GM21786 (cell line): Measurements from ENCODE around the gene NMT2.
A peak's percentile ranks its signal among the peaks of the same experiment; 100 is the strongest.

Experiments used
- ATAC-seq: cut with Tn5 transposase; IDR thresholded peaks from one replicate; pipeline ENCODE4 v1.9.1; 2021; ENCODE audit not compliant: unreplicated experiment

NMT2 gene

GRCh38 chr10:15181576-15182156 is 13.2 kb upstream of the NMT2 start:
- ATAC-seq: no peak

- no peak for ATAC-seq
Observed at GRCh38 chr10:15180736-15181135, 12.2 kb upstream of the NMT2 start.

GRCh38 chr10:15176269-15176668 is 7.8 kb upstream of the NMT2 start:
- ATAC-seq: no peak

- no peak for ATAC-seq
Observed at GRCh38 chr10:15175587-15175986, 7.1 kb upstream of the NMT2 start.

- ATAC-seq: no peak
Observed at GRCh38 chr10:15172306-15172840, 3.9 kb upstream of the NMT2 start.

GRCh38 chr10:15169555-15170401 is 1.3 kb upstream of the NMT2 start:
- ATAC-seq: no peak

GRCh38 chr10:15168786-15169554 is 477 bp upstream of the NMT2 start:
- peak; percentile 34 for ATAC-seq

GRCh38 chr10:15167411-15168290 is 842 bp downstream of the NMT2 start:
- ATAC-seq: peak; percentile 40

GRCh38 chr10:15166325-15166724 is 2.2 kb downstream of the NMT2 start:
- ATAC-seq: no peak

GRCh38 chr10:15163253-15163828 is 5.2 kb downstream of the NMT2 start:
- no peak for ATAC-seq

- ATAC-seq: no peak
Observed at GRCh38 chr10:15158972-15159371, 9.5 kb downstream of the NMT2 start.

- ATAC-seq: no peak
Observed at GRCh38 chr10:15158448-15158847, 10.0 kb downstream of the NMT2 start.

GRCh38 chr10:15155978-15156656 is 12.4 kb downstream of the NMT2 start:
- ATAC-seq: no peak

GRCh38 chr10:15152556-15152955 is 15.9 kb downstream of the NMT2 start:
- ATAC-seq: no peak

- no peak for ATAC-seq
Observed at GRCh38 chr10:15150563-15150962, 17.9 kb downstream of the NMT2 start.

GRCh38 chr10:15149042-15149771 is 19.3 kb downstream of the NMT2 start:
- no peak for ATAC-seq

GRCh38 chr10:15147594-15148392 is 20.7 kb downstream of the NMT2 start:
- no peak for ATAC-seq

GRCh38 chr10:15146366-15146765 is 22.1 kb downstream of the NMT2 start:
- ATAC-seq: no peak
